Stomach (tissue), 4 donors: ENCODE results near the gene ADCY6.

Experiments
- CTCF ChIP-seq, 7 experiments: fragments of 450-650 bp in 4 of 7; fragments of 200-600 bp in 3 of 7; sonication (generic) in 3 of 7; IDR thresholded peaks; one replicate each; pipeline ENCODE4 v1.5.1; 2016 to 2019; ENCODE audit warnings: antibody characterized with exemption in 7 of 7, control low read depth in 2 of 7, mild to moderate bottlenecking in 1 of 7
- EP300 ChIP-seq: sonication (generic); formaldehyde crosslinking; IDR thresholded peaks from one replicate; pipeline ENCODE4 v1.6.1; 2017; ENCODE audit warnings: antibody characterized with exemption
- POLR2A ChIP-seq, 4 donors: fragments of 450-650 bp; IDR thresholded peaks; one replicate each; pipeline ENCODE4 v1.6.1; 2016; ENCODE audit warnings: antibody characterized with exemption in 4 of 4, control low read depth in 2 of 4, mild to moderate bottlenecking in 1 of 4, moderate library complexity in 1 of 4
- POLR2AphosphoS5 ChIP-seq, 3 donors: sonication (generic); formaldehyde crosslinking; IDR thresholded peaks; one replicate each; pipeline ENCODE4 v1.6.1; 2016; ENCODE audit warnings: antibody characterized with exemption in 3 of 3

DNA sequence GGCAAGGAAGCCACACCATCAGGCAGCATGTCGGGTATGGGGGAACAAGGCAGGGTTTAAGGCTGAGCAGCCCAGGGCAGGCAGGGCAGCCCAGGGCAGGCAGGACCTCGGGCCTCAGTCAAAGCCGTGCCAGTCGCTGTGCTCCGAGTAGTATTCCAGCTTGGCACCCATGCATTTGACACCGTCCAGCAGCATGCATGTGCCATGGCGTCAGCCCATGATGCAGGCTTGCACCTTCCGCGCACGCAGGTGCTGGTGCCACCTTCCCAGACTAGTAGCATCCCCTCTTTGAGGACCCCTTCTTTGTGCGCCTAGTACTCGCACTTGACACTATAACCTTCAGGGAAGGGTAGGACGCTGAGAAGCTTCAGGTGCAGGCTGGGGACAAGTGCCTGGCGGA lies 11.6 kb upstream of the ADCY6 start:
- no peak for TF ChIP-seq CTCF (IDR thresholded peaks at IDR 0.05)
- TF ChIP-seq POLR2AphosphoS5 (IDR thresholded peaks at IDR 0.05) = no peak
- TF ChIP-seq POLR2A (IDR thresholded peaks at IDR 0.05) = no peak
- TF ChIP-seq EP300 = no peak
